ENCODE data around the gene GLRA2.

DNA sequence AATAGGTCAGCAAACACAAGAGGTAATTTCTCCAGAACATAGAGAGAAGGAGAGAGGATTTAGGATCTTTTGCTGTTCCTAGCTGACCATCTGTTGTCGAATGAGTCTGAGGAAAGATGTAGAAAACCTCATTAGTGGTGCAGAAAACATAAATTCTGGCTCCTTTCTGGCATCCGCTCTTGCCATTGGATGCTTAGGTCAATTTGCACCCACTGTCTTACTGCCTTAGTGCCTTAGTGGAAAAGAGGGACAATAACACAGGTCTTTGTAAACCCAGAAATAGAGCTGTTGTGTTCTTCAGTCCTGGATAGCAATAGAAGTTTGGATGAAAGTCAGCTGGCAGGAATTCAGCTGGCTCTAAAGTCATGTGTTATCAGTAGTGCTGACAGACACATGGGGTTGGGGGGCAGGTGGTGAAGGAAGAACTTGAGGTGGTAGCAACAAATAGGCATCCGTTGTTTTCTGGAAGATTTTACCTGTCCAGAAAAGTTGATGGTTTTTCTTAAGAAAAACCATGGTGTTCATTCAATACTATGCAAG, 78.2 kb downstream of the GLRA2 start:
- TF ChIP-seq, protein P1, sequence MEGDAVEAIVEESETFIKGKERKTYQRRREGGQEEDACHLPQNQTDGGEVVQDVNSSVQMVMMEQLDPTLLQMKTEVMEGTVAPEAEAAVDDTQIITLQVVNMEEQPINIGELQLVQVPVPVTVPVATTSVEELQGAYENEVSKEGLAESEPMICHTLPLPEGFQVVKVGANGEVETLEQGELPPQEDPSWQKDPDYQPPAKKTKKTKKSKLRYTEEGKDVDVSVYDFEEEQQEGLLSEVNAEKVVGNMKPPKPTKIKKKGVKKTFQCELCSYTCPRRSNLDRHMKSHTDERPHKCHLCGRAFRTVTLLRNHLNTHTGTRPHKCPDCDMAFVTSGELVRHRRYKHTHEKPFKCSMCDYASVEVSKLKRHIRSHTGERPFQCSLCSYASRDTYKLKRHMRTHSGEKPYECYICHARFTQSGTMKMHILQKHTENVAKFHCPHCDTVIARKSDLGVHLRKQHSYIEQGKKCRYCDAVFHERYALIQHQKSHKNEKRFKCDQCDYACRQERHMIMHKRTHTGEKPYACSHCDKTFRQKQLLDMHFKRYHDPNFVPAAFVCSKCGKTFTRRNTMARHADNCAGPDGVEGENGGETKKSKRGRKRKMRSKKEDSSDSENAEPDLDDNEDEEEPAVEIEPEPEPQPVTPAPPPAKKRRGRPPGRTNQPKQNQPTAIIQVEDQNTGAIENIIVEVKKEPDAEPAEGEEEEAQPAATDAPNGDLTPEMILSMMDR (IDR thresholded peaks at IDR 0.05; ENCODE audit: low read length) = no peak
- TF ChIP-seq EZH2 (optimal IDR thresholded peaks at IDR 0.05; ENCODE audit: low read depth, low read length) (no peak), EZH2phosphoT487 (IDR thresholded peaks at IDR 0.05; ENCODE audit: low read length) (no peak)
